H1 (cell line): Measurements from ENCODE around the gene DCTN1. TPM values are rescaled to one million over a fixed set of nuclear protein-coding genes. Genes with fewer than 3 reads are reported as not detected.

ENCODE experiments used
- CTCF ChIA-PET: fragments of 300-600 bp; sonication (Branson Sonifier 250); formaldehyde crosslinking; loops from one replicate; lab custom pipeline; 2021; ENCODE audit not compliant: partially characterized antibody; lab: Charles Lee
- POLR2A ChIA-PET: fragments of 300-600 bp; sonication (Branson Sonifier 250); formaldehyde crosslinking; loops from one replicate; lab custom pipeline; 2021; ENCODE audit warnings: inconsistent platforms; ENCODE audit not compliant: partially characterized antibody; lab: Charles Lee
- DNase-seq, 2 experiments: peaks; one replicate each; pipeline versions ENCODE4 v3.0.0 to v3.0.0-alpha.2; 2010 to 2022; ENCODE audit warnings: low spot score in 2 of 2, low read depth in 1 of 2, mixed read lengths in 1 of 2
- FAIRE-seq: peaks from 2 replicates; lab custom pipeline; 2011; peaks lifted over from hg19 to GRCh38; lab: Jason Lieb, UNC
- H2AFZ ChIP-seq: 2 replicates; pipeline ENCODE4 v1.8.1; 2012; ENCODE audit warnings: low read length, inconsistent platforms
- H2AK5ac ChIP-seq: 2 replicates; pipeline ENCODE4 v1.6.1; 2013; ENCODE audit warnings: low read depth, low read length
- H2BK120ac ChIP-seq: replicated peaks from 2 replicates; pipeline ENCODE3; 2013; ENCODE audit warnings: low read depth, low read length, inconsistent platforms
- H2BK12ac ChIP-seq: 2 replicates; pipeline ENCODE4 v1.6.1; 2013; ENCODE audit warnings: low read depth, low read length
- H2BK15ac ChIP-seq: 2 replicates; pipeline ENCODE4 v1.6.1; 2013; ENCODE audit warnings: low read length
- H2BK20ac ChIP-seq: 2 replicates; pipeline ENCODE4 v1.6.1; 2013; ENCODE audit warnings: low read length
- H2BK5ac ChIP-seq: 2 replicates; pipeline ENCODE4 v1.6.1; 2013; ENCODE audit warnings: low read depth, low read length
- H3K14ac ChIP-seq: 2 replicates; pipeline ENCODE4 v1.6.1; 2013; ENCODE audit warnings: inconsistent platforms; ENCODE audit not compliant: insufficient read length
- H3K18ac ChIP-seq: 2 replicates; pipeline ENCODE4 v1.6.1; 2013; ENCODE audit warnings: low read length; ENCODE audit errors: extremely low read depth
- H3K23ac ChIP-seq: 2 replicates; pipeline ENCODE4 v1.6.1; 2013; ENCODE audit warnings: inconsistent platforms; ENCODE audit not compliant: insufficient read length
- H3K23me2 ChIP-seq: 2 replicates; pipeline ENCODE4 v1.6.1; 2013; ENCODE audit warnings: low read depth, low read length
- H3K27ac ChIP-seq: 2 replicates; pipeline ENCODE4 v1.6.1; 2011; ENCODE audit warnings: low read depth, low read length, inconsistent platforms
- H3K27me3 ChIP-seq, 4 experiments: replicated peaks in 1 of 4; 1 replicate in 1 of 4; 2 replicates in 3 of 4; pipeline versions ENCODE4 v1.6.1 to v1.8.1; 2011 to 2013; ENCODE audit warnings: low read length in 3 of 4, mild to moderate bottlenecking in 3 of 4, inconsistent platforms in 2 of 4, mixed read lengths in 2 of 4, moderate library complexity in 1 of 4; ENCODE audit not compliant: control insufficient read depth in 3 of 4, insufficient read depth in 3 of 4; ENCODE audit errors: extremely low read depth in 1 of 4
- H3K36me3 ChIP-seq, 4 experiments: 2 replicates each; pipeline versions ENCODE4 v1.6.1 to v1.8.1; 2011 to 2013; ENCODE audit warnings: mild to moderate bottlenecking in 4 of 4, low read length in 3 of 4, moderate library complexity in 2 of 4, control low read depth in 1 of 4, inconsistent platforms in 1 of 4; ENCODE audit not compliant: insufficient read depth in 4 of 4, control insufficient read depth in 2 of 4
- H3K4ac ChIP-seq: replicated peaks from 2 replicates; pipeline ENCODE3; 2013; ENCODE audit warnings: low read length, low read depth, mixed read lengths, inconsistent platforms; ENCODE audit not compliant: insufficient read length
- H3K4me1 ChIP-seq, 4 experiments: replicated peaks in 1 of 4; 1 replicate in 1 of 4; 2 replicates in 3 of 4; pipeline versions ENCODE4 v1.6.1 to v1.8.1; 2011 to 2013; ENCODE audit warnings: low read length in 3 of 4, inconsistent platforms in 2 of 4, mixed read lengths in 1 of 4; ENCODE audit not compliant: insufficient read depth in 4 of 4, control insufficient read depth in 3 of 4
- H3K4me2 ChIP-seq, 2 experiments: 2 replicates each; pipeline versions ENCODE4 v1.6.1 to v1.8.1; 2011 to 2013; ENCODE audit warnings: low read depth in 2 of 2, low read length in 2 of 2, control low read depth in 1 of 2, inconsistent platforms in 1 of 2, mild to moderate bottlenecking in 1 of 2; ENCODE audit not compliant: insufficient read depth in 1 of 2
- H3K4me3 ChIP-seq, 4 experiments: fragments of 200-600, 300-600 bp in 1 of 4; sonication (generic), shearing (Covaris generic), sonication (Bioruptor Twin) in 1 of 4; 2 replicates each; pipeline versions ENCODE4 v1.5.1 to v1.8.1; 2011 to 2016; ENCODE audit warnings: low read length in 4 of 4, low read depth in 3 of 4, control low read depth in 2 of 4, inconsistent platforms in 2 of 4, mild to moderate bottlenecking in 2 of 4, mixed read lengths in 1 of 4, moderate library complexity in 1 of 4; ENCODE audit not compliant: insufficient read depth in 2 of 4; ENCODE audit errors: extremely low read depth in 1 of 4
- H3K56ac ChIP-seq: replicated peaks from 2 replicates; pipeline ENCODE3; 2013; ENCODE audit warnings: low read depth, mild to moderate bottlenecking, mixed read lengths, low read length, inconsistent platforms; ENCODE audit not compliant: insufficient read length
- H3K79me1 ChIP-seq: 2 replicates; pipeline ENCODE4 v1.6.1; 2013; ENCODE audit warnings: low read depth, low read length, control low read depth
- H3K79me2 ChIP-seq, 2 experiments: 2 replicates each; pipeline versions ENCODE4 v1.6.1 to v1.8.1; 2012 to 2013; ENCODE audit warnings: low read length in 2 of 2, mild to moderate bottlenecking in 2 of 2, inconsistent platforms in 1 of 2; ENCODE audit not compliant: insufficient read depth in 2 of 2, control insufficient read depth in 1 of 2
- H3K9ac ChIP-seq, 4 experiments: replicated peaks in 1 of 4; 1 replicate in 1 of 4; 2 replicates in 3 of 4; pipeline versions ENCODE4 v1.6.1 to v1.8.1; 2011 to 2013; ENCODE audit warnings: low read depth in 3 of 4, low read length in 3 of 4, control low read depth in 2 of 4, mild to moderate bottlenecking in 2 of 4, moderate library complexity in 2 of 4, inconsistent platforms in 1 of 4; ENCODE audit errors: extremely low read depth in 1 of 4
- H3K9me3 ChIP-seq, 2 experiments: 2 replicates each; pipeline versions ENCODE4 v1.6.1 to v1.8.1; 2012 to 2013; ENCODE audit warnings: mild to moderate bottlenecking in 2 of 2, moderate library complexity in 2 of 2, control low read depth in 1 of 2, inconsistent platforms in 1 of 2, low read depth in 1 of 2, low read length in 1 of 2, mixed read lengths in 1 of 2; ENCODE audit not compliant: insufficient read depth in 2 of 2
- H4K20me1 ChIP-seq, 2 experiments: replicated peaks in 1 of 2; 2 replicates each; pipeline versions ENCODE3 to v1.8.1; 2011 to 2013; ENCODE audit warnings: inconsistent platforms in 2 of 2, low read length in 2 of 2, mild to moderate bottlenecking in 1 of 2; ENCODE audit not compliant: insufficient read depth in 2 of 2, control insufficient read depth in 1 of 2
- H4K5ac ChIP-seq: 2 replicates; pipeline ENCODE4 v1.6.1; 2013; ENCODE audit warnings: low read length, low read depth, mixed read lengths, inconsistent platforms; ENCODE audit not compliant: insufficient read length
- H4K8ac ChIP-seq: 2 replicates; pipeline ENCODE4 v1.8.0; 2013; ENCODE audit warnings: mild to moderate bottlenecking, moderate library complexity, low read length, inconsistent platforms; ENCODE audit not compliant: insufficient read depth; ENCODE audit errors: extremely low read depth
- H4K91ac ChIP-seq: replicated peaks from 2 replicates; pipeline ENCODE3; 2013; ENCODE audit warnings: low read length, mixed read lengths, inconsistent platforms; ENCODE audit not compliant: insufficient read length
- ASH2L ChIP-seq: fragments of 200-600, 300-600 bp; sonication (generic); IDR thresholded peaks from one replicate; pipeline ENCODE4 v1.7.1; 2017; ENCODE audit warnings: low read length
- CBX5 ChIP-seq: fragments of 300-800, 300-1000 bp; sonication (generic); IDR thresholded peaks from 2 replicates; pipeline ENCODE4 v1.7.1; 2016; ENCODE audit warnings: antibody characterized with exemption, low read length, low read depth
- CTCF ChIP-seq, 3 experiments: IDR thresholded peaks; 1 replicate in 2 of 3; 2 replicates in 1 of 3; pipeline versions ENCODE4 v1.5.1 to v1.6.1; 2011; ENCODE audit warnings: low read length in 3 of 3, mild to moderate bottlenecking in 3 of 3, inconsistent platforms in 2 of 3, low read depth in 1 of 3, moderate library complexity in 1 of 3; ENCODE audit not compliant: insufficient read depth in 1 of 3; ENCODE audit errors: control extremely low read depth in 1 of 3
- E2F6 ChIP-seq: IDR thresholded peaks from 2 replicates; pipeline ENCODE4 v1.6.1; 2012; ENCODE audit warnings: inconsistent platforms
- EP300 ChIP-seq, 2 experiments: IDR thresholded peaks; 1 replicate in 1 of 2; 2 replicates in 1 of 2; pipeline ENCODE4 v1.6.1; 2011 to 2012; ENCODE audit warnings: low read depth in 2 of 2, low read length in 2 of 2, mild to moderate bottlenecking in 2 of 2, borderline replicate concordance in 1 of 2, inconsistent platforms in 1 of 2, moderate library complexity in 1 of 2
- MAX ChIP-seq: IDR thresholded peaks from 2 replicates; pipeline ENCODE4 v1.6.1; 2012; ENCODE audit warnings: inconsistent platforms
- PHF8 ChIP-seq: fragments of 200-600 bp; sonication (generic); conservative IDR thresholded peaks from 2 replicates; pipeline ENCODE4 v1.7.1; 2012; ENCODE audit warnings: low read depth, mild to moderate bottlenecking, inconsistent platforms, low read length, moderate library complexity
- RFX5 ChIP-seq: IDR thresholded peaks from 2 replicates; pipeline ENCODE4 v1.6.1; 2011; ENCODE audit warnings: low read depth, low read length, improper control_type of control experiment, borderline replicate concordance
- SIN3A ChIP-seq, 2 experiments: IDR thresholded peaks in 1 of 2; conservative IDR thresholded peaks in 1 of 2; 2 replicates each; pipeline ENCODE4 v1.6.1; 2011 to 2012; ENCODE audit warnings: low read length in 2 of 2, improper control_type of control experiment in 1 of 2, low read depth in 1 of 2, mild to moderate bottlenecking in 1 of 2
- TAF1 ChIP-seq: IDR thresholded peaks from 2 replicates; pipeline ENCODE4 v1.6.1; 2011; ENCODE audit warnings: mild to moderate bottlenecking, low read depth, low read length
- WGBS, 2 experiments: shearing (Covaris generic) in 1 of 2; methylation state at CpG; one replicate each; pipeline versions ENCODE4 v1.1.6 to v1.1.7; 2013 to 2015; ENCODE audit warnings: low lambda C conversion rate in 2 of 2, mixed read lengths in 2 of 2, inconsistent platforms in 1 of 2, low coverage in 1 of 2, missing lambda C conversion rate in 1 of 2; ENCODE audit not compliant: insufficient replicate concordance in 2 of 2, insufficient coverage in 1 of 2, insufficient read length in 1 of 2; ENCODE audit errors: extremely low coverage in 1 of 2, missing lambda C conversion rate in 1 of 2; 5-methylcytosine and 5-hydroxymethylcytosine counted together
- polyA plus RNA-seq, 7 experiments: library from polyadenylated mRNA; depleted of rRNA in 3 of 7; stranded (reverse) in 5 of 7; unstranded in 2 of 7; fragments of >200 nt in 5 of 7; fragments of 200-250 nt in 2 of 7; gene quantifications; 1 replicate in 5 of 7; 2 replicates in 1 of 7; 4 replicates in 1 of 7; pipeline versions ENCODE4 v1.2.1 to v1.2.3, GENCODE V29; 2011 to 2013; ENCODE audit warnings: missing spikeins in 2 of 7, mixed read lengths in 2 of 7
- total RNA-seq: library from RNA; stranded (reverse); fragmentation: NEBNext Ultra II Directional; extraction: Animal tissue kit (Norgen Biotek cat#: 25700); gene quantifications from 2 replicates; pipeline ENCODE4 v1.2.1, GENCODE V29; 2021

DCTN1 gene
- total and polyA plus RNA-seq, 2 of the 8 experiments (the other 6 are each of a cell fraction or from before 2014, with no cell fraction given): 105 to 162 TPM

- Histone ChIP-seq H3K27ac (no peak overlapping the region), H2BK12ac (no peak overlapping the region), H2AK5ac (no peak overlapping the region), H3K79me2 (no peaks in the 10 kb centered on the region), H3K9ac (no peak overlapping the region), H2BK20ac (no peak overlapping the region), H3K79me1 (no peaks in the 10 kb centered on the region), H3K4me1 (peaks cover 0 to 4% (median 0%) of the 10 kb centered on the region in 4 experiments; a peak in 2 of 7 replicates), H3K23ac (no peak overlapping the region), H2AFZ (no peak overlapping the region), H3K9me3 (no peaks in the 10 kb centered on the region), H2BK5ac (no peak overlapping the region), H3K23me2 (peaks cover 15% of the 10 kb centered on the region; the same call in 1 of the 2 replicates), H4K91ac (no peak overlapping the region), H3K4me3 (no peak overlapping the region), H3K14ac (no peak overlapping the region), H4K8ac (no peak overlapping the region), H4K20me1 (peaks cover 0 to 2% of the 10 kb centered on the region in 2 experiments), H3K27me3 (no peaks in the 10 kb centered on the region; a peak in 1 of 7 replicates), H4K5ac (no peak overlapping the region), H3K4me2 (no peak overlapping the region), H3K56ac (no peak overlapping the region), H2BK15ac (no peak overlapping the region), H3K36me3 (no peaks in the 10 kb centered on the region; a peak in 2 of 8 replicates), H2BK120ac (no peak overlapping the region), H3K4ac (no peak overlapping the region), H3K18ac (no peak overlapping the region)
- POLR2A ChIA-PET: no interaction called here
- FAIRE-seq (no peak), DNase-seq (no peak)
- 93% methylated on average over 1 of the region's 2 CpGs; no CpG with 5 or more reads in 1 of the 2 experiments for WGBS, 2 experiments
- CTCF ChIA-PET: interaction anchor here (0.5 to 8.0 kb wide), 7 partner anchors 9 to 74 kb away, joined by 3 to 98 read pairs (median 5); no protein-coding TSS in a partner anchor
- TF ChIP-seq PHF8 (no peak), MAX (no peak), CBX5 (no peak), RFX5 (no peak), TAF1 (no peak), E2F6 (no peak), ASH2L (no peak), SIN3A (conservative IDR thresholded peaks at IDR 0.05 in 1 of 2, IDR thresholded peaks at IDR 0.05 in 1 of 2; ENCODE audit: low read depth in 1 of 2, low read length in 2 of 2) (no peak), EP300 (IDR thresholded peaks at IDR 0.05; ENCODE audit: borderline replicate concordance in 1 of 2, low read depth in 2 of 2, low read length in 2 of 2) (no peak), CTCF (IDR thresholded peaks at IDR 0.05; ENCODE audit: control extremely low read depth in 1 of 3, insufficient read depth in 1 of 3, low read depth in 1 of 3, low read length in 3 of 3) (no peak)
These were observed 54.3 kb downstream of the DCTN1 start for GRCh38 chr2:74325815-74326214.
